ENCODE results near the gene NCOA5. TPM values are rescaled to one million over a fixed set of nuclear protein-coding genes. Genes with fewer than 3 reads are reported as not detected.

Gene NCOA5
- total RNA-seq, 1 experiment from 2014 or later = 26.9 TPM

GRCh38 chr20:46022411-46023147 lies 67.2 kb downstream of the NCOA5 start:
- Histone ChIP-seq H3K4me3 (ENCODE audit: low read length) (peak overlapping the region; percentile 71), H3K4me1 (ENCODE audit: insufficient read depth, low read length) (peaks cover 8% of the 10 kb centered on the region; the same call in 1 of the 2 replicates), H3K9me2 (replicated peaks; ENCODE audit: low read length) (no peaks in the 10 kb centered on the region), H4K20me1 (ENCODE audit: low read length) (no peaks in the 10 kb centered on the region), H3F3A (ENCODE audit: low read length, unreplicated experiment) (no peaks in the 10 kb centered on the region), H3K27me3 (ENCODE audit: low read length) (no peaks in the 10 kb centered on the region), H3K9ac (ENCODE audit: low read length) (no peak overlapping the region), H3K79me2 (ENCODE audit: low read length) (no peaks in the 10 kb centered on the region), H3K4me2 (ENCODE audit: low read length) (peak overlapping the region; percentile 90), H3K36me3 (ENCODE audit: low read depth, low read length) (no peaks in the 10 kb centered on the region), H3K27ac (ENCODE audit: low read length) (no peak overlapping the region), H3K9me3 (ENCODE audit: low read length) (no peaks in the 10 kb centered on the region), H2AFZ (ENCODE audit: low read length) (peak overlapping the region; percentile 84)
- DNase-seq (peak; percentile 68), ATAC-seq (peak; percentile 41)
- ChIA-PET POLR2A (ENCODE audit: unreplicated experiment) (no interaction called here), CTCF (interaction anchor here (0.6 to 1.5 kb wide), 13 partner anchors 15 to 792 kb away, joined by 3 to 13 read pairs (median 4); no protein-coding TSS in a partner anchor)
- TF ChIP-seq EZH2 (IDR thresholded peaks at IDR 0.05; ENCODE audit: low read length, unreplicated experiment) = no peak
- TF ChIP-seq CTCF (conservative IDR thresholded peaks at IDR 0.05; ENCODE audit: low read depth, low read length) = peak; percentile 70
- intact Hi-C loops (cut with micrococcal nuclease) = loop anchor here (1.0 to 10.0 kb wide), 3 partner anchors 65 to 412 kb away; no protein-coding TSS in a partner anchor
- BruUV-seq (replicated peaks) = no TSS peak

- Histone ChIP-seq H3K27me3 (ENCODE audit: low read length) (no peaks in the 10 kb centered on the region), H3K4me1 (ENCODE audit: insufficient read depth, low read length) (peaks cover 8% of the 10 kb centered on the region; the same call in 1 of the 2 replicates), H3K9me3 (ENCODE audit: low read length) (no peaks in the 10 kb centered on the region), H3K27ac (ENCODE audit: low read length) (no peak overlapping the region), H3K9me2 (replicated peaks; ENCODE audit: low read length) (no peaks in the 10 kb centered on the region), H3F3A (ENCODE audit: low read length, unreplicated experiment) (no peaks in the 10 kb centered on the region), H3K4me2 (ENCODE audit: low read length) (peak overlapping the region; percentile 90), H3K4me3 (ENCODE audit: low read length) (peak overlapping the region; percentile 71), H2AFZ (ENCODE audit: low read length) (peak overlapping the region; percentile 84), H3K79me2 (ENCODE audit: low read length) (no peaks in the 10 kb centered on the region), H3K9ac (ENCODE audit: low read length) (peak overlapping the region; percentile 46), H4K20me1 (ENCODE audit: low read length) (no peaks in the 10 kb centered on the region), H3K36me3 (ENCODE audit: low read depth, low read length) (no peaks in the 10 kb centered on the region)
- DNase-seq (peak; percentile 61), ATAC-seq (peak; percentile 67)
- intact Hi-C loops (cut with micrococcal nuclease) = loop anchor here (10.0 kb wide), 2 partner anchors 153 to 413 kb away; no protein-coding TSS in a partner anchor
- POLR2A ChIA-PET (ENCODE audit: unreplicated experiment) = no interaction called here
- CTCF ChIA-PET = interaction anchor here (0.7 to 1.5 kb wide), 3 partner anchors 35 to 417 kb away, joined by 3 to 9 read pairs (median 4); no protein-coding TSS in a partner anchor
- TF ChIP-seq EZH2 (IDR thresholded peaks at IDR 0.05; ENCODE audit: low read length, unreplicated experiment) (no peak), CTCF (conservative IDR thresholded peaks at IDR 0.05; ENCODE audit: low read depth, low read length) (peak; percentile 38; the same call in 1 of the 2 replicates)
- no TSS peak for BruUV-seq (replicated peaks)
Measured at GRCh38 chr20:46021361-46022359, 68.1 kb downstream of the NCOA5 start.
